Chondrocyte (in vitro differentiated cells): ENCODE measurements around the gene TNPO1. TPM values are rescaled to one million over a fixed set of nuclear protein-coding genes. Genes with fewer than 3 reads are reported as not detected.

ENCODE experiments used
- DNase-seq: peaks from one replicate; pipeline ENCODE4 v3.0.0; 2021; ENCODE audit warnings: mixed read lengths, low spot score
- H3K27ac Mint-ChIP-seq: one replicate; pipeline ENCODE4 v1.8.0; 2021; ENCODE audit warnings: mild to moderate bottlenecking, moderate library complexity, mixed read lengths; ENCODE audit not compliant: unreplicated experiment
- H3K27me3 Mint-ChIP-seq: 2 replicates; pipeline ENCODE4 v1.8.0; 2021; ENCODE audit warnings: low read depth, mixed read lengths
- H3K36me3 Mint-ChIP-seq: 2 replicates; pipeline ENCODE4 v1.8.0; 2021; ENCODE audit warnings: low read depth, mixed read lengths
- H3K4me1 Mint-ChIP-seq: 2 replicates; pipeline ENCODE4 v1.8.0; 2021; ENCODE audit warnings: low read depth, mild to moderate bottlenecking, mixed read lengths
- H3K4me3 Mint-ChIP-seq: one replicate; pipeline ENCODE4 v1.8.0; 2021; ENCODE audit warnings: mild to moderate bottlenecking, moderate library complexity, mixed read lengths; ENCODE audit not compliant: unreplicated experiment
- H3K9me3 Mint-ChIP-seq: 2 replicates; pipeline ENCODE4 v1.8.0; 2021; ENCODE audit warnings: low read depth, mixed read lengths
- total RNA-seq: library from RNA; stranded (reverse); gene quantifications from 3 replicates; pipeline ENCODE4 v1.2.1, GENCODE V29; 2021
- TF ChIP-seq, protein P1 (sequence below): fragments of 200-600 bp; sonication (generic); IDR thresholded peaks from 2 replicates; pipeline ENCODE4 v1.5.0; 2021; ENCODE audit warnings: antibody characterized with exemption, mild to moderate bottlenecking, moderate library complexity

The TNPO1 gene
- total RNA-seq, 1 donor from 2014 or later, result 132 TPM

DNA sequence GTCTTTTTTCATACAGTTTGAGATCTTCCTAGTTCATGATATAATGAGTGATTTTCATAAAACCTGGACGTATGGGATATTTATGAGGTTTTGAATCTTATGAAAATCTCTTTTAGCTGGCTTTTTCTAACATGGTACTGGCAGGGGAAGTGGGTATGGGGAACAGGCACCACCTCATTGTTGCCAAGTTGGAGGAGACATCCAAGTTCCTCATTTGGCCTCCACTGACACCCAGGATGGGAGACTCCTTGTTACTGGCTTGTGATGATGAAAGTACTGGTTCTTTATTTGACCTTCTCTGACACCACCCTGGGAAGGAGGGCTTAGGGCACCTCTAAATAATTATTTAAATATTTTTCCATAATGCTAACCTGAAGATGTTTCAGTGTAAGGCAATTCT, 4.0 kb upstream of the TNPO1 start:
- H3K4me1 Mint-ChIP-seq, result peaks cover 10% of the 10 kb centered on the region
- no peak overlapping the region for H3K4me3 Mint-ChIP-seq
- TF ChIP-seq, protein P1, sequence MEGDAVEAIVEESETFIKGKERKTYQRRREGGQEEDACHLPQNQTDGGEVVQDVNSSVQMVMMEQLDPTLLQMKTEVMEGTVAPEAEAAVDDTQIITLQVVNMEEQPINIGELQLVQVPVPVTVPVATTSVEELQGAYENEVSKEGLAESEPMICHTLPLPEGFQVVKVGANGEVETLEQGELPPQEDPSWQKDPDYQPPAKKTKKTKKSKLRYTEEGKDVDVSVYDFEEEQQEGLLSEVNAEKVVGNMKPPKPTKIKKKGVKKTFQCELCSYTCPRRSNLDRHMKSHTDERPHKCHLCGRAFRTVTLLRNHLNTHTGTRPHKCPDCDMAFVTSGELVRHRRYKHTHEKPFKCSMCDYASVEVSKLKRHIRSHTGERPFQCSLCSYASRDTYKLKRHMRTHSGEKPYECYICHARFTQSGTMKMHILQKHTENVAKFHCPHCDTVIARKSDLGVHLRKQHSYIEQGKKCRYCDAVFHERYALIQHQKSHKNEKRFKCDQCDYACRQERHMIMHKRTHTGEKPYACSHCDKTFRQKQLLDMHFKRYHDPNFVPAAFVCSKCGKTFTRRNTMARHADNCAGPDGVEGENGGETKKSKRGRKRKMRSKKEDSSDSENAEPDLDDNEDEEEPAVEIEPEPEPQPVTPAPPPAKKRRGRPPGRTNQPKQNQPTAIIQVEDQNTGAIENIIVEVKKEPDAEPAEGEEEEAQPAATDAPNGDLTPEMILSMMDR, result no peak
- peaks cover 7% of the 10 kb centered on the region for H3K36me3 Mint-ChIP-seq
- H3K9me3 Mint-ChIP-seq, result peaks cover 17% of the 10 kb centered on the region
- DNase-seq, result no peak
- H3K27me3 Mint-ChIP-seq, result no peaks in the 10 kb centered on the region
- no peak overlapping the region for H3K27ac Mint-ChIP-seq

DNA sequence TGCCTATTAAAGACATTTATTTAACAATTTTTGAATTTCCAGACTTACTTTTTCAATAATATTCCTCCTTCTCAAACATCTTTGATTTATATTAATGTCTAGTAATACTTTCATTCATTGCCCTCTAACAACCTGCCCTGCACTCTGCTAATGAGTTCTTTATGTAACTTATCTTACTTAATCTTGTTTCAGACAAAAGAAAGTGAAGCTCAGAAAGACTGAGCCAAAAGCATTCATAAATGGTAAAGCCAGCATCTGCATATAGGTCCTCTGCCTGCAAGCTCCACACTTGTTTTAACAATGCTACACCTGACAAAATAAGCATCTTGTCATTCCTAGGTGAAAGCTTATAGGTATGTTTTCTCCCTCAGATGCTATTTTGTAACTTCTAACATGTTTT, 2.4 kb upstream of the TNPO1 start:
- Mint-ChIP-seq H3K27me3 (no peaks in the 10 kb centered on the region), H3K27ac (no peak overlapping the region)

DNA sequence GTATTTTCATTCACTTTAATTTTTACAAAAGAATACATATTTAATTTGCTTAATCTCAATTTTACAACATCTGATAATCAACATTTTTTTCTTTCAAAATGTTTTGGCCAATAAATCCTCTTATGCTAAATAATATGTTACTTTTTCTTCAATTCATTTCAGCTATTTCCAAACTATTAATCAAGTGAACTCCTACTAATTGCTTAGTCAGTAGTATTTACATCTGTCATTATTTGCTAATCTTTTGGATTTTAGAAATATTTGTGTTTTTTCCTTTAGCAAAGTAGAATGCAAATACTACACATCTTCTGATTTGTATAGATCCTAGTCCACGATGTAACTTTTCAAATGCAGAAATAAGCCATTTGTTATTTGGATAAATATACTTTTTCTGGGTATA, 1.6 kb upstream of the TNPO1 start:
- TF ChIP-seq, protein P1, result no peak
- DNase-seq, result no peak
- Mint-ChIP-seq H3K4me3 (no peak overlapping the region), H3K27ac (peak overlapping the region; percentile 45), H3K9me3 (peaks cover 7% of the 10 kb centered on the region), H3K27me3 (no peaks in the 10 kb centered on the region), H3K36me3 (peaks cover 5% of the 10 kb centered on the region), H3K4me1 (peaks cover 30% of the 10 kb centered on the region)

More for the DNA sequence above, 2.4 kb upstream of the TNPO1 start:
- peaks cover 25% of the 10 kb centered on the region for H3K4me1 Mint-ChIP-seq
- DNase-seq, result no peak
- peaks cover 5% of the 10 kb centered on the region for H3K36me3 Mint-ChIP-seq
- no peak overlapping the region for H3K4me3 Mint-ChIP-seq
- TF ChIP-seq, protein P1, result no peak
- H3K9me3 Mint-ChIP-seq, result peaks cover 10% of the 10 kb centered on the region

DNA sequence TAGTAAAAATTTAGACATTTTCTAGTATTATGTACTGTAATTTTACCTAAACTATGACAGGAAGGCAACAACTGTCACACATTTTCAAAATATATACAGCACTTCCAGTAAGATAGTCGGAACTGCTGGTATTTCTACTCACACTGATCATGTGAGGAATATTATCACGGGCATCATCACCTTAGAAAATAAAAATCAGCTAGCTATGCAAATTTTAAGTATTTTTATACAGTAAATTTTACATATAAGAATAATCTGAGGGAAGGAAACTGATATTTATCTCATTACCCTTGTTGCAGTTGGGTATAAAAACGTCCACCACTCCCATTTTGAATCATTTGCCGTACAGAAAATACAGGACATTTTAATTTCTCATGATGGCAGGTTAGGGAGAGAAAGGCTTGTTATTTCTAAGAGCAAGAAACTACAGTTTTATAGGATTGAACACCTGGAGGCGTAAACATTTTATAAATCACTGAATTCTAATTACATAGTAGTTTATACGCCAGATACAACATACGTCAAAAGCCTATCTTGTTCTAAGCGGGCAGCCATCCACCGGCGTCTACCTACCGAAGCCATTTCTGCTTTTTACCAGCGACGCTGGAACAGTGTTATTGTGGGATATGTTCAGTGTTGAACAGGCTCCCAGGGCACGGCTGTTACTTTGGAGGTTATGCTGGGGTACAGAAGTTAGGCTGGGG, 729 bp upstream of the TNPO1 start:
- H3K9me3 Mint-ChIP-seq, result peaks cover 7% of the 10 kb centered on the region

DNA sequence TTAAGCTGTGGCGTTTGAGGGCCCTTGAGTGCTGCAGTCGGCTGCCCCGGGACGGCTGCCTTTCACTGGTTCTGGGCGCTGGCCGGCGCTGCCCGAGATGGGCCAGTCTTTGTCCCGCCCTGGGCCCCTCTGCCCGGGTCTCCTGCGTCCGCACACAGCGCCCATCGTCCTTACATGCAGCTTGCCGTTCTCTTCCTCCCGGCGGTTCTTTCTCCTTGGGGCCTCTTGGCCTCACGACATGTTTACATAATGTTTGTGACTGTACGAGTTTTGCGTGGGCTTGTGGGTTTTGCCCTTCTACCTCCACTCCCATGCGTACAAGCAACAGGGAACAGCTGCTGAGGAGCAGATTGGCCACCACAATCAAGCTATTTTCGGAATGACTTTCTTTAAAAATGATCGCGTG, 618 bp downstream of the TNPO1 start:
- peaks cover 2% of the 10 kb centered on the region for H3K36me3 Mint-ChIP-seq
- H3K27ac Mint-ChIP-seq, result peak overlapping the region; percentile 99
- H3K27me3 Mint-ChIP-seq, result no peaks in the 10 kb centered on the region
- H3K9me3 Mint-ChIP-seq, result peaks cover 4% of the 10 kb centered on the region
- peaks cover 37% of the 10 kb centered on the region for H3K4me1 Mint-ChIP-seq
- TF ChIP-seq, protein P1, result no peak
- DNase-seq, result no peak
- H3K4me3 Mint-ChIP-seq, result peak overlapping the region; percentile 94

More for the DNA sequence above, 729 bp upstream of the TNPO1 start:
- TF ChIP-seq, protein P1, result no peak
- Mint-ChIP-seq H3K4me1 (peaks cover 30% of the 10 kb centered on the region), H3K4me3 (peak overlapping the region; percentile 94), H3K36me3 (peaks cover 5% of the 10 kb centered on the region), H3K27me3 (no peaks in the 10 kb centered on the region), H3K27ac (peak overlapping the region; percentile 99)
- DNase-seq, result no peak
